Activated T-helper 17 cell treated with anti-CD3 and anti-CD28 coated beads, Interleukin-2, amount 50 U/mL, for 72 hours (primary cell): ENCODE measurements around the gene SERP2. TPM values are rescaled to one million over a fixed set of nuclear protein-coding genes. Genes with fewer than 3 reads are reported as not detected.
A peak's percentile ranks its signal among the peaks of the same experiment; 100 is the strongest.

Experiments
- ATAC-seq: fragments of 150-1000 bp; cut with Tn5 transposase; replicated peaks from 2 replicates; pipeline ENCODE4 v1.10.0; 2021; ENCODE audit warnings: mild to moderate bottlenecking, moderate library complexity
- H3K27ac Mint-ChIP-seq: one replicate; pipeline ENCODE4 v1.8.0; 2022; ENCODE audit warnings: mixed read lengths
- H3K27me3 Mint-ChIP-seq: one replicate; pipeline ENCODE4 v1.8.0; 2022; ENCODE audit warnings: mixed read lengths
- H3K36me3 Mint-ChIP-seq: one replicate; pipeline ENCODE4 v1.8.0; 2022; ENCODE audit warnings: low read depth, mild to moderate bottlenecking, mixed read lengths
- H3K4me1 Mint-ChIP-seq: one replicate; pipeline ENCODE4 v1.8.0; 2022; ENCODE audit warnings: mixed read lengths
- H3K4me3 Mint-ChIP-seq: one replicate; pipeline ENCODE4 v1.8.0; 2022; ENCODE audit warnings: mild to moderate bottlenecking, mixed read lengths
- H3K9me3 Mint-ChIP-seq: one replicate; pipeline ENCODE4 v1.8.0; 2022; ENCODE audit warnings: mixed read lengths
- total RNA-seq, 2 donors: library from RNA; stranded (reverse); gene quantifications; one replicate each; pipeline ENCODE4 v1.2.3, GENCODE V29; 2022

The SERP2 gene
- total RNA-seq, 2 donors from 2014 or later = not detected

GRCh38 chr13:44435919-44436510 lies 62.4 kb downstream of the SERP2 start:
- H3K4me1 Mint-ChIP-seq = no peaks in the 10 kb centered on the region
- no peaks in the 10 kb centered on the region for H3K27me3 Mint-ChIP-seq

GRCh38 chr13:44436589-44437337 lies 63.1 kb downstream of the SERP2 start:
- Mint-ChIP-seq H3K36me3 (no peaks in the 10 kb centered on the region), H3K4me1 (no peaks in the 10 kb centered on the region), H3K27ac (peak overlapping the region; percentile 84), H3K4me3 (peak overlapping the region; percentile 78), H3K27me3 (no peaks in the 10 kb centered on the region), H3K9me3 (no peaks in the 10 kb centered on the region)
- ATAC-seq = peak; percentile 68

More at GRCh38 chr13:44435919-44436510, 62.4 kb downstream of the SERP2 start:
- no peak for ATAC-seq
- H3K4me3 Mint-ChIP-seq = peak overlapping the region; percentile 78
- no peaks in the 10 kb centered on the region for H3K9me3 Mint-ChIP-seq
- H3K27ac Mint-ChIP-seq = peak overlapping the region; percentile 84
- no peaks in the 10 kb centered on the region for H3K36me3 Mint-ChIP-seq

- no peaks in the 10 kb centered on the region for H3K27me3 Mint-ChIP-seq
- H3K4me1 Mint-ChIP-seq = no peaks in the 10 kb centered on the region
- H3K4me3 Mint-ChIP-seq = peak overlapping the region; percentile 78
- no peak overlapping the region for H3K27ac Mint-ChIP-seq
- no peak for ATAC-seq
- no peaks in the 10 kb centered on the region for H3K9me3 Mint-ChIP-seq
- no peaks in the 10 kb centered on the region for H3K36me3 Mint-ChIP-seq
Measured at GRCh38 chr13:44437356-44438233, 64.0 kb downstream of the SERP2 start.

- Mint-ChIP-seq H3K36me3 (no peaks in the 10 kb centered on the region), H3K9me3 (no peaks in the 10 kb centered on the region), H3K4me3 (no peak overlapping the region), H3K4me1 (no peaks in the 10 kb centered on the region), H3K27ac (no peak overlapping the region), H3K27me3 (no peaks in the 10 kb centered on the region)
- no peak for ATAC-seq
Measured at GRCh38 chr13:44438234-44438579, 64.6 kb downstream of the SERP2 start.

- Mint-ChIP-seq H3K9me3 (no peaks in the 10 kb centered on the region), H3K4me3 (no peak overlapping the region), H3K27me3 (no peaks in the 10 kb centered on the region), H3K36me3 (no peaks in the 10 kb centered on the region), H3K4me1 (no peaks in the 10 kb centered on the region), H3K27ac (no peak overlapping the region)
- ATAC-seq = no peak
Measured at GRCh38 chr13:44439452-44440024, 65.9 kb downstream of the SERP2 start.

- Mint-ChIP-seq H3K4me1 (no peaks in the 10 kb centered on the region), H3K27me3 (no peaks in the 10 kb centered on the region)
- no peak for ATAC-seq
Measured at GRCh38 chr13:44440046-44440608, 66.5 kb downstream of the SERP2 start.

More at GRCh38 chr13:44440046-44440608, 66.5 kb downstream of the SERP2 start:
- H3K9me3 Mint-ChIP-seq = no peaks in the 10 kb centered on the region
- no peak overlapping the region for H3K27ac Mint-ChIP-seq
- no peaks in the 10 kb centered on the region for H3K36me3 Mint-ChIP-seq
- no peak overlapping the region for H3K4me3 Mint-ChIP-seq

Other genes with a start within 250 kb of the SERP2 start
- gene TSC22D1, start 202.5 kb downstream of the SERP2 start, total RNA-seq = 1 to 10 TPM; 4.1 to 6.8 TPM